ENCODE measurements around the gene ASPRV1.
A peak's percentile ranks its signal among the peaks of the same experiment; 100 is the strongest.

The ASPRV1 gene

GRCh38 chr2:69937968-69938367, 23.5 kb downstream of the ASPRV1 start:
- no peak for DNase-seq

- no peak for DNase-seq
These were observed 24.5 kb downstream of the ASPRV1 start for GRCh38 chr2:69936906-69937305.

- no peak for DNase-seq
These were observed 26.4 kb downstream of the ASPRV1 start for GRCh38 chr2:69935011-69935410.

- no peak for DNase-seq
These were observed 26.9 kb downstream of the ASPRV1 start for GRCh38 chr2:69934614-69934908.

- peak; percentile 87 for DNase-seq
These were observed 27.4 kb downstream of the ASPRV1 start for GRCh38 chr2:69933839-69934613.

GRCh38 chr2:69933254-69933828, 28.1 kb downstream of the ASPRV1 start:
- no peak for DNase-seq

- DNase-seq: no peak
These were observed 28.9 kb downstream of the ASPRV1 start for GRCh38 chr2:69932596-69932922.

GRCh38 chr2:69931832-69932595, 29.4 kb downstream of the ASPRV1 start:
- DNase-seq: no peak

- DNase-seq: no peak
These were observed 34.4 kb downstream of the ASPRV1 start for GRCh38 chr2:69926849-69927515.

- no peak for DNase-seq
These were observed 38.3 kb downstream of the ASPRV1 start for GRCh38 chr2:69923116-69923515.

GRCh38 chr2:69918401-69918800, 43.0 kb downstream of the ASPRV1 start:
- DNase-seq: no peak

- peak; percentile 64 for DNase-seq
These were observed 43.6 kb downstream of the ASPRV1 start for GRCh38 chr2:69917852-69918251.

- no peak for DNase-seq
These were observed 45.3 kb downstream of the ASPRV1 start for GRCh38 chr2:69916106-69916505.

- no peak for DNase-seq
These were observed 46.2 kb downstream of the ASPRV1 start, which contains the start of gene MXD1 for GRCh38 chr2:69914950-69915945. Gene MXD1 (plus strand): TSS chr2:69915109. CDS start chr2:69915331, 222 bp downstream.

GRCh38 chr2:69914164-69914949, 47.1 kb downstream of the ASPRV1 start:
- peak; percentile 100 for DNase-seq

- peak; percentile 68 for DNase-seq
These were observed 49.4 kb downstream of the ASPRV1 start for GRCh38 chr2:69911985-69912563.
